AG04450 (cell line): Measurements from ENCODE around the gene PRCP. TPM values are rescaled to one million over a fixed set of nuclear protein-coding genes. Genes with fewer than 3 reads are reported as not detected.
A peak's percentile ranks its signal among the peaks of the same experiment; 100 is the strongest.

Source experiments
- CTCF ChIA-PET: fragments of 300-600, 350-600 bp; formaldehyde crosslinking; extraction: SDS; loops from one replicate; lab custom pipeline; 2022; ENCODE audit warnings: antibody characterized with exemption, inconsistent platforms; lab: Charles Lee
- POLR2A ChIA-PET: fragments of 350-600 bp; formaldehyde crosslinking; extraction: SDS; loops from one replicate; lab custom pipeline; 2021; ENCODE audit warnings: antibody characterized with exemption, inconsistent platforms; lab: Yijun Ruan, JAX
- DNase-seq: peaks from one replicate; pipeline ENCODE4 v3.0.0-alpha.2; 2011; ENCODE audit warnings: low read depth, low spot score
- H3K27ac ChIP-seq: one replicate; pipeline ENCODE4 v1.5.1; 2012; ENCODE audit warnings: low read depth, low read length, control low read depth
- H3K27me3 ChIP-seq: one replicate; pipeline ENCODE4 v1.6.0; 2012; ENCODE audit warnings: low read length; ENCODE audit not compliant: control insufficient read depth, insufficient read depth
- H3K4me3 ChIP-seq: 2 replicates; pipeline ENCODE4 v1.5.1; 2011; ENCODE audit warnings: mild to moderate bottlenecking, low read depth, low read length, control low read depth
- H3K9me3 ChIP-seq: 2 replicates; pipeline ENCODE4 v1.5.1; 2012; ENCODE audit warnings: low read length; ENCODE audit not compliant: control insufficient read depth, insufficient read depth
- polyA plus RNA-seq: library from polyadenylated mRNA; depleted of rRNA; stranded (reverse); fragments of >200 nt; gene quantifications from 2 replicates; pipeline ENCODE4 v1.2.3, GENCODE V29; 2011
- TF ChIP-seq, protein P1 (sequence below): IDR thresholded peaks from 2 replicates; pipeline ENCODE4 v1.5.1; 2011; ENCODE audit warnings: low read depth, low read length, control low read depth, inconsistent platforms

Gene PRCP
- polyA plus RNA-seq, 1 experiment, result 157 TPM

DNA sequence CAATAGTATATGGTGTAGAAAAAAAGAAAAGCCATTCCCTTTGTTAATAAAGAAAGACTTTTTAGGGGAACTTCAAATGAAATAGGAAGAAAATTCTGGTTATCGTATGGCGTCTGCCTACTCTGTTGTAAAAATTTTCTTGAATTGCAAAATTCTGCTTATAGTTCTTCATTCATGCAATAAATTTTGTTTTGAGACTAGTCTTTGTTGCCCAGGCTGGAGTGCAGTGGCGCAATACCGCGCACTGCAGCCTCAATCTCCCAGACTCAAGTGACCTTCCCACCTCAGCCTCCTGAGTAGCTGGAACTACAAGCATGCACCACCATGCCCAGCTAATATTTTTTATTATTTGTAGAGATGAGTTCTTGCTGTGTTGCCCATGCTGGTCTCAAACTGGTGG, 7.1 kb upstream of the PRCP start:
- ChIA-PET POLR2A (no interaction called here), CTCF (interaction anchor here (0.9 to 2.6 kb wide), 5 partner anchors 40 to 915 kb away, joined by 3 to 22 read pairs (median 3); no protein-coding TSS in a partner anchor)
- TF ChIP-seq, protein P1, sequence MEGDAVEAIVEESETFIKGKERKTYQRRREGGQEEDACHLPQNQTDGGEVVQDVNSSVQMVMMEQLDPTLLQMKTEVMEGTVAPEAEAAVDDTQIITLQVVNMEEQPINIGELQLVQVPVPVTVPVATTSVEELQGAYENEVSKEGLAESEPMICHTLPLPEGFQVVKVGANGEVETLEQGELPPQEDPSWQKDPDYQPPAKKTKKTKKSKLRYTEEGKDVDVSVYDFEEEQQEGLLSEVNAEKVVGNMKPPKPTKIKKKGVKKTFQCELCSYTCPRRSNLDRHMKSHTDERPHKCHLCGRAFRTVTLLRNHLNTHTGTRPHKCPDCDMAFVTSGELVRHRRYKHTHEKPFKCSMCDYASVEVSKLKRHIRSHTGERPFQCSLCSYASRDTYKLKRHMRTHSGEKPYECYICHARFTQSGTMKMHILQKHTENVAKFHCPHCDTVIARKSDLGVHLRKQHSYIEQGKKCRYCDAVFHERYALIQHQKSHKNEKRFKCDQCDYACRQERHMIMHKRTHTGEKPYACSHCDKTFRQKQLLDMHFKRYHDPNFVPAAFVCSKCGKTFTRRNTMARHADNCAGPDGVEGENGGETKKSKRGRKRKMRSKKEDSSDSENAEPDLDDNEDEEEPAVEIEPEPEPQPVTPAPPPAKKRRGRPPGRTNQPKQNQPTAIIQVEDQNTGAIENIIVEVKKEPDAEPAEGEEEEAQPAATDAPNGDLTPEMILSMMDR, result no peak
- H3K27ac ChIP-seq, result no peak overlapping the region
- no peaks in the 10 kb centered on the region; the same call in 1 of the 2 replicates for H3K9me3 ChIP-seq
- DNase-seq, result no peak
- H3K4me3 ChIP-seq, result no peak overlapping the region
- H3K27me3 ChIP-seq, result no peaks in the 10 kb centered on the region

DNA sequence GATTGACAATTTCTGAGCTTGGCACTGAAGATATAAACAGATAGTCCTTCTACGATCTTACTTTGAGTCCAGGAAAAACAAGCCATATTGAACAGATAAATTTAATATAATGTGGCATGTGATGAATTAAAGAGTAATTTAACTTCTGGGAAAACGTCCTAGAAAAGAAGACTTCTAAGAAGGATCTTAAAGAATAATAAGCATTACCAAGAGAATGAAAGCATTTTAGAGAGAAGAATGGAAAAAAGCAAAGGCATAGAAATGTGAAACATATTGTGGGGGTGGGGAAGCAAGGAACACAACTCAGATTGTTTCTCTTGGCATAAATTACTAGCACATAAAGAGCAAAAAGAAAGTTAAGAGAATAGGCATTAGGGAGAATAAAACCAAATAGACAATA, 6.7 kb upstream of the PRCP start:
- Histone ChIP-seq H3K9me3 (no peaks in the 10 kb centered on the region; the same call in 1 of the 2 replicates), H3K27me3 (no peaks in the 10 kb centered on the region), H3K27ac (no peak overlapping the region), H3K4me3 (no peak overlapping the region)
- TF ChIP-seq, protein P1, result no peak
- ChIA-PET CTCF (interaction anchor here (1.0 to 2.6 kb wide), 4 partner anchors 39 to 343 kb away, joined by 3 to 22 read pairs (median 7); no protein-coding TSS in a partner anchor), POLR2A (no interaction called here)
- DNase-seq, result no peak

DNA sequence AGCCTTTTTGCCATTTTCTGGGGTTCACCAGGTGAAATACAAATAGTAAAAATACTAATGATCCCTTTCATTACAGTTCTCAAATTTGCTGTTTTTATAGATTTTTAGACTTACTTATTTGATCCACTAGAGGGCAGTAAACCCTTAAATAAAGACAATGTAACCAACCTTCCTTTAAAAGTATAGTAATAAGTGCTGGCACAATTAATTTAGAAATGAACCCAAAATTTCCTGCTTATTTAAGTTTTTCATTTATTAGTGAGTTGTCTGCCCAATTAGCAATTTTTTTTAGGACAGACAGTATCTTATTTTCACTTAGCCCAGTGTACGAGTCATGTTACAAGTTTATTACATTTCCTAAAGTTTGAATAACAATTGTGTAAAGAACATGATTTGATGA, 6.0 kb upstream of the PRCP start:
- no peaks in the 10 kb centered on the region for H3K27me3 ChIP-seq
- H3K27ac ChIP-seq, result no peak overlapping the region
- POLR2A ChIA-PET, result no interaction called here
- no peak overlapping the region for H3K4me3 ChIP-seq
- no peak for DNase-seq
- CTCF ChIA-PET, result interaction anchor here (1.0 to 2.6 kb wide), 4 partner anchors 182 to 344 kb away, joined by 3 to 22 read pairs (median 4); no protein-coding TSS in a partner anchor
- TF ChIP-seq, protein P1, result peak; percentile 45; the same call in 1 of the 2 replicates
- no peaks in the 10 kb centered on the region for H3K9me3 ChIP-seq

DNA sequence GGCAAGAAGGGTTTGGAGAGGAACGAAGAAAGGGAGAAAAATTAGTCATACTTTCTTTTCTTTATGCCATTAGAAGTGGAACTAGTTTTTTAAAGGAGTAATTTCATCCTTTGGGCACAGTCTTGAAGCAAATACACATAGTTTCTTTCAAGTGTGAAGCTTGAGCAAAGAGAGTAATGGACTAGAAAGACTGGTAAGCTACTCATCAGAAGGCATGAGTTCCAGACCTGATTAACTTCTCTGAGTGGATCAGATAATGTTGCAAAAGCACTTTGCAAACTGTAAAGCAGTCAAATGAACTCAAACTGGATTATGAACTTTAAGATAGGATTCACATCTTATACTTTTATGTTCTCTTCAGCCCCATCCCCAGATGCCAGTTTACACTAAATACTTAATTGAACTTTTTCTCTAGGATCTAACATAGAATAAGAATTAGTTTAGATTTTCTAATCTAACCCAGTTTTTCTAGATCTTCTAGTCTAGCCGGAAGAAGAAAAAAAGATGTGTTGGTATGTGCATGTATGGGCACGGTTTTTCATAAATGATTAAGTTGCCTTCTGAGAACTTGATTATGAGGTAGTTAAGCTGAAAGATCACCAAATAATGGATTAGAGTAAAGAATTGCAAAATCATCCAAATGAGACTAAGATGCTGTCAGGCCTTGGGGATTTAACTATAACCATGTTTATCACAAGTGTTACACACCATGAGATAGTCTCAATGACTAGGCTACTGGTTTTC, 3.8 kb upstream of the PRCP start:
- no peaks in the 10 kb centered on the region for H3K27me3 ChIP-seq
- POLR2A ChIA-PET, result no interaction called here
- no peak overlapping the region for H3K4me3 ChIP-seq
- H3K9me3 ChIP-seq, result no peaks in the 10 kb centered on the region
- CTCF ChIA-PET, result interaction anchor here (0.6 to 3.2 kb wide), 7 partner anchors 26 to 1662 kb away, joined by 3 to 15 read pairs (median 3); no protein-coding TSS in a partner anchor
- DNase-seq, result no peak
- no peak overlapping the region for H3K27ac ChIP-seq
- TF ChIP-seq, protein P1, result no peak

DNA sequence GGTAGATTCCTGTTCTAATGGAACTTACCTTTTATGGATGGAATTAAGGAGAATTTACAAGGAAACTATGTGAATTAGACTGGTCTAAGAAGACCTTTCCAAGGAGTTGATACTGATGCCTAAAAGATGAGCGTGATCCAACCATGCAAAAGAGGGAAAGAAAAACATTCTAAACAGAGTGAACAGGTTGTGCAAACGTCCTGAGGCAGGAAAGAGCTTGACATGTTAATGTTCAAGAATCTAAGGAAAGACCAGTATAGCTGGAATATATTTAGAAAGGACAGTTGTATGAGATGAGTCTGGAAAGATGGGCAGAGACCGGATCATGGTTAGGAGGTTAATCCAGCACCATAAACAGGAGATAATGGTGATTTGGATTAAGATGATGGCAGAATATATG, 2.6 kb upstream of the PRCP start:
- Histone ChIP-seq H3K4me3 (no peak overlapping the region), H3K27me3 (no peaks in the 10 kb centered on the region), H3K9me3 (no peaks in the 10 kb centered on the region), H3K27ac (no peak overlapping the region)
- CTCF ChIA-PET, result interaction anchor here (1.4 to 3.2 kb wide), 3 partner anchors 35 to 390 kb away, joined by 3 to 15 read pairs (median 4); no protein-coding TSS in a partner anchor
- TF ChIP-seq, protein P1, result no peak
- DNase-seq, result no peak
- POLR2A ChIA-PET, result no interaction called here
